Activated gamma-delta T cell (primary cell): ENCODE measurements around the gene BOK.
"Not testable (repeated sequence)": the region's sequence is repeated elsewhere in the genome, so short reads cannot be mapped to it uniquely, and the experiment has no call there.

Source experiments
- DNase-seq: peaks from one replicate; lab custom pipeline; 2025; lab: John Stamatoyannopoulos, UW
- total RNA-seq, 2 donors: gene quantifications; one replicate each; lab custom pipeline; 2026; lab: John Stamatoyannopoulos, UW

Gene BOK, protein sequence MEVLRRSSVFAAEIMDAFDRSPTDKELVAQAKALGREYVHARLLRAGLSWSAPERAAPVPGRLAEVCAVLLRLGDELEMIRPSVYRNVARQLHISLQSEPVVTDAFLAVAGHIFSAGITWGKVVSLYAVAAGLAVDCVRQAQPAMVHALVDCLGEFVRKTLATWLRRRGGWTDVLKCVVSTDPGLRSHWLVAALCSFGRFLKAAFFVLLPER
- 0.10 to 0.22 reads per million in 2 donors for total RNA-seq

DNA sequence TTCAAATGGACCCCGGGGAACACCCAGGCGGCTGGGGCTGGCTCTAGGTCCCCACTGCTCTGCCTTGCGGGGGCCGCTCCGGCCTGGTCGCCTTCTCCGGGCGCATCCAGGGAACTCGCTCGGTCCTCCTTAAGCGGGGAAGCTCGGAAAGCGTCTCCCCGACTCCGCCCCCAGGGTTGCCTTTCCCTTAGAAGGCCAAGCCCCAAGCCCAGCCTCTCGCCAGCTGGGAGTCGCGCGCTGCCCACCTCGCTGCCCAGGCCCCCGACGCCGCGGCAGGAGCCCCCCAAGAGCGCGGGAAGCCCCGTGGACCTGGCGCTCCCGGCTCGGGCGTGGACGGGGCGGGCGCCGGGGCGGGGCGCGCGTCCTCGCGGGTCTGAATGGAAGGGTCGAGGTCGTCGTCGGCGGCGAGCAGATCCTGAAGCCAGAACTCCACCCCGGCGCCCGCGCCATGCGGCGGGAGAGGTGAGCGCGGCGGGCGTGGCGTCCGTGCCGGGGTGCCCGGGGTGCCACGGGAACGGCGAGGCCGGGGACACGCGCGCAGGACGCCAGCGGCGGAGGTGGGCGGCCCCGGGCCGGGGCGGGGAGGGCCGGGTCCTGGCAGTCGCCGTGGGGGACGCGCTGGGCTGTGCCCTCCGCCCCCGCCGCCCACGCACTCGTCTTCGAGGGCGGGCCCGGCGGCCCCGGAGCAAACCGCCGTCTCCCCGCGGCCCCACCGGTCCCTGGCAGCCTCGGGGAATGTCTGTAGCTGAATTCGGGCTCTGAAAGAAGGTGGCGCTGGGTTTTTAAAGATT is at the start of gene BOK:
Gene BOK, plus strand, starts transcription at position 214 of the 791 bp plus-strand sequence. CDS start 739 bp downstream, outside the sequence.
- no peak for DNase-seq

DNA sequence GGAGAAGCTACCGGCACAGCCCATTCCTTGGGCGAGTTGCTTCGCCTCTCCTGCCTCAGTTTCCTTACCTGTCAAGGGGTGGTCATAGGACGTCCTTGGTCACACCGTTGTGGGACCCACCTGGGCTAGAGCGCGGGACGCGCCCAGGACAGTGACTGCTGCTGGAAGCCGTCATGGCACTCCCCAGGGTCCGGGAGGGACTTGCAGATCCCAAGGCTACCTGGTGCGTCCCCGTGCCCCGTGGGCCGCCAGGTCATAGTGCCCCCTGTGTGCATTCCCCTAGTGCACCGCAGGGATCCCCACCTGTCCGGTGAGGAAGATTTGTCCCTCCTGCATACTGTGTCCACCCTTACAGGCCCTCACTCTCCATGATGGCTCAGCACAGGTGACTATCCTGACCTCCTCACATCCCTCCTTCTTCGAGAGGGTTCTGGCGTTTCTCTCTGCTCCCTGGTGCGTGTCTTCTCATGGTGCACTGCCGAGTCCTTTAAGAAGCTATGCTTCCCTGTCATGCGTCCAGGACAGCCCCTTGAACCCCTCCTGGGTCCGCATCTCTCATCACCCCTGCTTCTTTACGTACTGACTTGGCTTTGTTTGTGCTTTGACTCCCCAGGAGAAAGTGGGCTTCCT is 49.3 kb upstream of the BOK start:
- no peak for DNase-seq

DNA sequence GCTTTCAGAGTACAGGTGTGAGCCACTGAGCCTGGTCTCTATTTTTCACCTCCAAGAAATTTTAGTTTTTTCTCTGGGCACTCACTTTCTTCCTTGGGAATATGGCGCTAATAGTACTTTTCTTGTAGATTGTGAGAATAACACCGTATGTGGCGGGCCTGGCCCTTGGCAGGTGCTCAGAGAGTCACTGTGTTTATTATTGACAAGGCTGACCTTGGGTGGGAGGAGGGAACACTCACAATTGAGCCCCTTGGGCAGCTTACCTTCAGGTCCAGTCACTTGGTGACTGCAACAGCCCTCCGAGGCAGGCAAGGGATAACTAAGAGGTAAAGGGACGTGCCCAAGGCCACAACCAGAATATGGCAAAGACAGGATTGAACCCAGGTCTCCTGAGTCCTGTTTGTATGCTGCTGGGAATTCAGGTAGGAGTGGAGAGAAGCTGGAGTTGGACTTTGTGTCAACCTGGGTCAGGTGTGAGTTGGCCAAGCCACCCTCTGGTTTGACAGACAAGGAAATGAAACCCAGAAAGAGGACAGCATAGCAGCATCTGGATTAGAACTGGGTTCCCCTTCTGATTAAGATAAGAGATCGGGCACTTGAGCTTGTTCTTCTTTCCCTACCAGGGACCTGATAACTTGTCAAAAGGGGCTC is 47.3 kb upstream of the BOK start:
- no peak for DNase-seq

DNA sequence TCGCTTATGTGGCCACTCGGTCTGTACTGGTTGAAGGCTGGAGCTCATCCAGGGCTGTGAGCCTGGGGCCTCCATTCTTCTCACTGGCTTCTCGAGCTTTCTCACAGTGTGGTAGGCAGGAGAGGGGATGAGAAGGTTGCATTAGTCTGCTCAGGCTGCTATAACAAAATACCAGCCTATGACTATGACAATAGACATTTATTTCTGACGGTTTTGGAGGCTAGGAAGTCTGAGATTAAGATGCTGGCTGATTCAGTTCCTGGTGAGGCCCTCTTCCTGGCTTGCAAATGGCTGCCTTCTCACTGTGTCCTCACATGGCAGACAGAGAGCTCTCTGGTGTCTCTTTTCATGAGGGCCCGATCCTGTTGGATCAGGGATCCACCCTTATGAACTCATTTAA is 44.0 kb upstream of the BOK start:
- DNase-seq, result no peak

DNA sequence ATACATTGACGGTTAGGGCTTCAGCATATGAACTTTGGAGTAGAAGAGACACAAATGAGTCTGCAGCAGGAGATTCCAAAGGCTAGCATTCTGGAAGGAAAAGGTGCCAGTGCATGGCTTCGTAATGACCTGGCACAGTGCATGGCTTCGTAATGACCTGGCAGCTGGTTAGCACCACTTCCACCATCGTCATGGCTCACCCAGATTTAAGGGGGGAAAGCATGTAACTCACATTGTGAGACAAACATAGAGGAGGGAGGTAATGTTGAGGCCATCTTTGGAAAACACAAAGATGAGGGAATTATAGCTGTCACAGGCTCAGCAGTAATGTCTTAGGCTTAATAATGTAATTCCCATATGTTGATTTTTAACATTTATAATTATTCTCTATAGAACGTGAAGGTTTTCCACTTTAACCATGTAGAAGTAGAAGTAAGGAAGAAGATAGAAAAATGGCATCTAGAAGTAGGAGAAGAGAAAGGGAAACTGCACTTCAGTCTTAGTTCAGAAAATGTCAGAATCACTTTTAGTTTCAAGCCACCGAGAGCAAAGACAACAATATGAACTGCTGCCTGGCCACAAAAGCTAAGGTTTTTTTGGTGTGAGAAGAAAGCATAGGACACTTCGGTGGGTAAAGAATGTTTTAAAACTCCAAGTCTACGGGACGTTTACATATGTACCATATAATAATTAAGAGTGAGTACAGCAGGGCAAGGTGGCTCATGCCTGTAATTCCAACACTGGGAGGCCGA is 43.4 kb upstream of the BOK start:
- DNase-seq, result no peak

DNA sequence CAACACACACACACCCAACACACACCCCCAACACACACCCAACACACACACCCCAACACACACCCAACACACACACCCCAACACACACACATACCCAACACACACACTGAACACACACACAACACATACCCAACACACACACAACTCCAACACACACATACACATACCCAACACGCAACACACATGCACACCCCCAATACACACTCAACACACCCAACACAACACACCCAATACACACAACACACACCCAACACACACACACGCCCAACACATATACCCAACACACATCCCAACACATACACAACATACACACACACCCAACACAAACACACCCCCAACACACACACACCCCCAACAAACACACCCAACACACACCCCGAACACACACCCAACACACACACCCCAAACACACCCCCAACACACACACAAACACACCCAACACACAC is 42.0 kb upstream of the BOK start:
- no peak for DNase-seq

DNA sequence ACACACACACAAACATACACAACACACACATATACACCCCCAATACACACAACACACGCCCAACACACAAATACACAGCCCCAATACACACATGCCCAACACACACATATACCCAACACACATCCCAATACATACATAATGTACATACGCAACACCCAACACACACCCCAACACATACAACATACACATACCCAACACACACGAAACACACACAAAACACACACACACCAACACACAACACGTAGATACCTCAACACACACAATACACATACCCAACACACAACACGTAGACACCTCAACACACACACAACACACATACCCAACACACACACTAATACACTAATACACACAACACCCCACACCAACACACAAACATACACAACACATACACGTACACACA is 41.2 kb upstream of the BOK start:
- DNase-seq, result no peak

DNA sequence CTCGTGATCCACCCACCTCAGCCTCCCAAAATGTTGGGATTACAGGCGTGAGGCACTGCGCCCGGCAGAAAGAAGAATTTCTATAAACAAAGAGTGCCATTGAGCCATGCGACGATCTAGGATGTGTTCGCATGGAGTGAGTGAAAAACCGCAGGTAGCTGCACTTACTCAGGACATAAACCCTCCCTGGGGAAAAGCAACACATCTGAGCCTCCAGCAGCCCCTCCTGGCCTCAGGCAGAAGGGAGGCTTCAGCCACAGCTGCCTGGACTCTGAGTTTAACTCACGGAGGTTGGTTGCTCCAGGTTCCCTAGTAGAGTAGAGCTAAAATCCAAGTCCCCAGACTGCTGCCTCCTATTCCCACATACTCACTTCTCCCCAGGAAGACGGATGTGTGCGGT is 38.9 kb upstream of the BOK start:
- no peak for DNase-seq

DNA sequence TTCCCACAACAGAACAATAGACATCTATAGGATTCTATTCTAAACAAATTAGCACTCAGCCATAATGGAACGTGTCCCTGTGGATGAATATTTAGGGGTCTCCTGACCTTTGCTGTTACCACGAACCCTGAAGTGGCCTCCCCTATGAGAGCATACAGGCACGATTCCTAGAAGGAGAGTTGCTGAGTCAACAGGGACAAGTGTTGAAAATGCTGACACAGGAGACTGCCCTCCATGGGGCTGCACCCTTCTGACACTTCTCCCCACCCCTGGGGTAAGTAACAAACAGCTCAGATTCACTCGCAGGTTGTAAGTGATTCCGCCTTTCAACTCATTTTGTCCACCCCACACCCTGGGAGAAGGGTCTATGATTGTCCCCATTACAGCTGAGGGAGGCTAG is 36.1 kb upstream of the BOK start:
- DNase-seq, result no peak

DNA sequence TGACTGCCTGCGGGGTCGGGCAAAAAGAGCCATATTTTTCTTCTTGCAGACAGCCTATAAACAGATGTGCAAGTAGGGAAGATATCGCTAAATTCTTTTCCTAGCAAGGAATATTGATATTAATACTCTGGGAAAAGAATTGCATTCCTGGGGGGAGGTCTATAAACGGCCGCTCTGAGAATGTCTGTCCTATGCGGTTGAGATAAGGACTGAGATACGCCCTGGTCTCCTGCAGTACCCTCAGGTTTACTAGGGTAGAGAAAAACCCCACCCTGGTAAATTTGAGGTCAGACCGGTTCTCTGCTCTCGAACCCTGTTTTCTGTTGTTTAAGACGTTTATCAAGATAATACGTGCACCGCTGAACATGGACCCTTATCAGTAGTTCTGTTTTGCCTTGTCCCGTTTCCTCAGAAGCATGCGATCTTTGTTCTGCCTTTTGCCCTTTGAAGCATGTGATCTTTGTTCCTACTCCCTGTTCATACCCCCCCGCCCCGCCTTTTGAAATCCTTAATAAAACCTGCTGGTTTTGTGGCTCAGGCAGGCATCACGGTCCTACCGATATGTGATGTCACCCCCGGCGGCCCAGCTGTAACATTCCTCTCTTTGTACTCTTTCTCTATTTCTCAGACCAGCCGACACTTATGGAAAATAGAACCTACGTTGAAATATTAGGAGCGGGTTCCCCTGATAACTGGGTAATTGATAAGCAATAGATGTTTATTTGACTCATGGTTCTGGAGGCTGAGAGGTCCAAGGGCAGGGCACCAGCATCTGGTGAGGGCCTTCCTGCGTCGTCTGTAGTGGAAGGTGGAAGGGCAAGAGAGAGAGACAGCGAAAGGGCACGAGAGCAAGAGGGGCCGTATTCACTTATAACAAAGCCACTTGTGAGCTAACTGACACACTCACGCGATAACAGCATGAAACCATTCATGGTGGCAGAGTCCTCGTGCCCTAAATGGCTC is 32.4 kb upstream of the BOK start:
- DNase-seq, result not testable (repeated sequence)

DNA sequence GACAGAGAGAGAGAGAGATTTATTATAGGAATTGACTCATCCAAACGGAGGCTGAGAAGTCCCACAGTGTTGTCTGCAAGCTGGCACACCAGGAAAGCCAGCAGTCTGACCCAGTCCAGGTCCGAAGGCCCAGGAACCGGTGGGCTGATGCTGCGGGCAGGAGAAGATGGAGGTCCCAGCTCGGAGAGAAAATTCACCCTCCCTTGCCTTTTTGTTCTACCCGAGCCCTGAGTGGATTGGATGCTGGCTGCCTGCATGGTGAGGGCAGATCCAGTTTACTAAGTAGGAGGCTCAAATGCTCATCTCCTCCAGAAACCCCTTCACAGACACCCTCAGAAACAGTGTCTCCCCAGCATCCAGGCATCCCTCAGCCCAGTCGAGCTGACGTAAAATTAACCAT is 28.0 kb upstream of the BOK start:
- no peak for DNase-seq

DNA sequence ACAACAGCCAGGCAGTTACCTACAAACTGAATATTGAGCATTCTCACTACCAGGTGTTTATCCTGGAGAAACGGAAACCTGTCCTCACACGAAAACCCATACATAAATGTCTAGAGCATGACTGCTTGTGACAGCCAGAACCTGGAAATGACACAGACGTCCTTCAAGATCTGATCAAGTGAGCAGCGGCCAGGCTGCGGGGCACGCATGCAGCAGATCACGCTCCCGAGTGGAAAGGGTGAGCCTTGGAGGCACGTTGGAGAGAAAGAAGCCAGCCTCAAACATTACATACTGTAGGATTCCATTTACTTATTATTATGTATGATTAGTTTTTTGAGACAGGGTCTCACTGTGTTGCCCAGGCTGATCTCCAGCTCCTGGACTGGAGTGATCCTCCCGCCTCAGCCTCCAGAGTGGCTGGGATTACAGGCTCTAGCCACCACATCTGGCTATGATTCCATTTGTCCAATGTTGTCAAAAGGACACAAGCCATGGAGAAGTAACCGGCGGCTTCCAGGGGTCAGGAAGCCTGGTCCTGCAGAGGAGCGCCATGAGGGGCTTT is 27.3 kb upstream of the BOK start:
- no peak for DNase-seq

DNA sequence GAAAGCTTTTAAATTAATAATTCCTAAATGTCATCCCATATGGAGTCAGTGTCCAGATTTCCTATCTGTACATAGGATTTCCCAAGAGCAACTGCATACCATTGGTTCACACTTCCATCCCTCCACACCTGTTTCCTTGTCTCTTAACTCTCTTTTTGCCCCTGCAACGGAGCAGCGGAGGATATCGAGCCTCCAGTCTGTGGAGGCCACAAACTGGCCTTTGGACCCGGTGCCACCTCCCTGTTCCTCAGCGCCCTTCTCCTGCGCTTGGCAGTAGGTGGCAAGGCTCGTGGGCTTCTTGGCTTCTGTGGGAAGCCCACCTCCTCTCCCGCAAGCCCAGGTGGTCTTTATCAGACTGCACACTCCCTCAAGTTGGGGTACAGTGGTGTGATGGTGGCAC is 26.4 kb upstream of the BOK start:
- no peak for DNase-seq

DNA sequence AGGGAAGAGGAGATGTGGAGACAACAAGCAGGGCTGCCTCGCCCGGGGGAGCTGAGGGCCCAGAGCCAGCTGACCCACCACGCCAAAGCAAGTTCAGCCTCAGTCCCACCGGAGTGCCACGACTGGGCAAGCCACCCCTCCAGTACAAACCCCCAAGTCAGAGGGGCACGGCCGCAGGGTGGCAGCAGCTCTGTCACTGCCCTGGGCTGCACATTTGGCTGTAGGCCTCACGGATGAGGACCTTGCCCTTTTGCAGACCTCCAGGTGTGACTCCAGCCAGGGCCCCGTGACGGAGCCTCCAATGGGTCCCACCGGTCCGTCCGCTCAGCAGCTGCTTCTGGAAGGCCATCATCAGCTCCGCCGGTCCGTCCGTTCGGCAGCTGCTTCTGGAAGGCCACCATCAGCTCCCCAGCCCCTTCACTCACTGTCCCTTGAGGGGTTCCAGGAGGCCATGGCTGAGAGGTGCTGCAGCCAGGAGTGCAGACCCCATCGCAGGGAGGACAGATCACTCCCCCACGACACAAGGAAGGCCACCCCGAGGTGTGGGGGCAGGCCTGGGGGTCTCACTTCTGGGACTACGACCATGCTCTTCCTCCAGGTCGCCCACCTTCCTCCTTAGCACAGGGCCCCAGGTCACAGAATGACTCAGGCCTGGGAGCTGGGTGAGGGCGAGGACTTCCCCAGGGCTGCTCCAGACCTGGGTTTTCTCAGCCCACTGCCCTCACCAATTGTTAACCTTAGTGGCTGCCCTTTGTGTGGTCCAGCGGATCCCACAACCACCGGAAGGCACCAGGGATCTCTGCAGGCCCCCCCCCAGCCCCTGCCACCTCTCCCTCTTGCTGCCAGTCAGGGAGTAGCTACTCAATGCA is 25.6 kb upstream of the BOK start:
- no peak for DNase-seq

DNA sequence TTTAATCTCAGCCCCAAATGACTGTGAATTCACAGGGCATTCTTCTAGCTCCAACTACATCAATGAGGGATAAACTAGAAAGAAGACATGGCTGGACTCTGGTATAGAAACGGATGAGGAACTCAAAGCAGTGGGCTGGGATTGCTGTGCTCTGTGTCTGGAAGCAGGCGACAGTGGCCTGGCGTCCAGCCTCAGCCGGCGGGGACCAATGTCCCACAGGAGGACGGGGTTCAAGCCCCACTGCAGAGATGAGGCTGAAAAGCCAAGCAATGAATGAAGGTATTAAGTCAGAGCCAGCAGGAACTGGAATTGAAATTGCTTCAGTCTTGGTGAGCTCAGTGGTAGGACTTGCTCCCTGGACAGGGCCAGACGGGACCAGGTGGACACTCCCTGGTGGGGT is 24.3 kb upstream of the BOK start:
- no peak for DNase-seq

DNA sequence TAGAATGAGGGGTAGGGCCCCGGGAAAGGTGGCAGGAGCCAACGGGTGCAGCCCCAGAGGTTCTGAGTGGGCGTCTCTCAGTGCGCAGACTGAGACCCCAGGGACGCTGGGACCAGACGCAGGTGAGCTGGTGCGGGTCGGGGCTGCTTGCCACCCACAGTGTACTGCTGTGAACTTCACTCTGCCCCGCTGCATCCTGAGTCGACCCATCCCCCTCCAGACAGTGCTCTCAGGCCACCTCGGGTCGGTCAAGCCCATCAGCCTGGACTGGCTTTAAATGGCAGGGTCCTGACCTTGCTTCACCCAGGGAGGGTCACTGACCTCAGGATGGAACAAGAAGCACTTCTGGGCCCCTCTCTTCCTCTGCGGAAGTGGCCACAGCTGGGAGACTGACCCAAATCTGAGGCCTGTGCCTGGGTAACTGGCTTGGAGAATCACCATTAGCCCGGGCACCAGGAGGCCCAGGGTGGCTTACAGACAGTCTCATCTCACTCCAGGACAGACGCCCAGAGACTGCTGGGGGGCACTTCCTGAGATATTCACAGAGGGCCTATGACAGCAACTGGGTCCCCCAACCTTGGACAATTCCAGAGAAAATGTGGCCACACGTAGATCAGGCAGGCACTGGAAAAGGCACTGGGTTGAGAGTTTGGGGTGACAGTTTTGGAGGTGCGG is 23.7 kb upstream of the BOK start:
- DNase-seq, result no peak

DNA sequence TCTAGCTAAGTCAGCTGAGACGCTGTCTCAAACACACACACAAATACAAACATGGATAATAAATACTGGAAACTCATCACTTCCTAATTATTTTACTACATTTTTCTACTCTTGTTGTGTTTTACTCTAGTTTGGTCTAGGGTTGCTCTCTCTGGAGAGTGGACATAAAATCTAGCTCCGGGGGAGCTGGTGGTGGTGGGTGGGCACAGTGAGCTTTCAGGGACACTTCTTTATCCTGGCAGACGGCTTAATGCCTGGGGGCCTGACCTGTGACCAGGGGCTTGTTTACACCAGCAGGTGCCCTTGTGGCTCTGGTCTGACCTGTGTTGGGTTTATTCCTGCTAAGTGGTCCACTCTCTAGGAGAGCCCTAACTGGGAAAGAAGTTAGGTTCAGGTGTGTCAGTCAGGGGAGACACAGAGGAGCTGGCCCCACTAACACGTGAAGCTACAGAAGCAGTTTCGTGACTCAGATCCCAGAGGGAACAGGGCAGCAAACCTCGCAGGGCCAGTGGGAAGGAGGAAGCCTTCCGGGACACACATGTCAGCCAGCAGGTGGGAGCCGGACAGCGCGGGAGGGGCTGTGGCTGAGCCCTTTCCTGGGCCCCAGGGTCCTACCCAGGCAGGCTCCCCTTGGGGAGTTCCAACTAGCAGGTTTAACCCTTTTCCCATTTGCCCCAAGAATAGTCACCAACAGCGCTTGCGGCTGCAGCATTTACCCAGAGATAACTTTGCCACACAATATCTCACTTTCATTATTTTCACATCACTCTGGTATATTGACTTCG is 22.5 kb upstream of the BOK start:
- no peak for DNase-seq
